MM.1S (cell line): ENCODE results near the gene FXR2.

Source experiments
- CTCF ChIP-seq: fragments of 300-600 bp; sonication (generic); IDR thresholded peaks from 2 replicates; pipeline ENCODE4 v1.5.1; 2016; ENCODE audit warnings: antibody characterized with exemption, low read length, mixed read lengths
- EZH2 ChIP-seq: fragments of 300-600 bp; sonication (generic); optimal IDR thresholded peaks from 2 replicates; pipeline ENCODE3; 2017; ENCODE audit warnings: low read depth, mild to moderate bottlenecking, antibody characterized with exemption, low read length, mixed read lengths

- TF ChIP-seq EZH2, result no peak
- TF ChIP-seq CTCF, result no peak
Measured at GRCh38 chr17:7551396-7551795, 63.3 kb downstream of the FXR2 start.
